Vagina (tissue), 2 donors: ENCODE data around the gene CNEP1R1. TPM values are rescaled to one million over a fixed set of nuclear protein-coding genes. Genes with fewer than 3 reads are reported as not detected.

Experiments used
- DNase-seq, 2 donors: peaks; one replicate each; pipeline ENCODE4 v3.0.0-alpha.2; 2017; ENCODE audit errors: extremely low spot score in 2 of 2
- H3K27ac ChIP-seq: fragments of 200-600 bp; sonication (generic); one replicate; pipeline ENCODE4 v1.5.1; 2019
- H3K27me3 ChIP-seq: fragments of 200-600 bp; sonication (generic); one replicate; pipeline ENCODE4 v1.5.1; 2019
- H3K36me3 ChIP-seq, 2 donors: fragments of 200-600 bp; sonication (generic); one replicate each; pipeline ENCODE4 v1.5.1; 2017 to 2019
- H3K4me1 ChIP-seq: fragments of 200-600 bp; sonication (generic); one replicate; pipeline ENCODE4 v1.5.1; 2019
- H3K4me3 ChIP-seq, 2 donors: fragments of 200-600 bp; sonication (generic); 1 replicate in 1 of 2; 2 replicates in 1 of 2; pipeline ENCODE4 v1.5.1; 2016 to 2019
- H3K9me3 ChIP-seq: fragments of 200-600 bp; sonication (generic); one replicate; pipeline ENCODE4 v1.5.1; 2019
- CTCF ChIP-seq, 3 experiments: fragments of 450-650 bp in 2 of 3; fragments of 200-600 bp in 1 of 3; sonication (generic) in 1 of 3; IDR thresholded peaks; one replicate each; pipeline ENCODE4 v1.5.1; 2017 to 2019; ENCODE audit warnings: antibody characterized with exemption in 3 of 3, mild to moderate bottlenecking in 2 of 3, moderate library complexity in 2 of 3
- POLR2A ChIP-seq, 2 donors: fragments of 450-650 bp; IDR thresholded peaks; one replicate each; pipeline ENCODE4 v1.6.1; 2017; ENCODE audit warnings: antibody characterized with exemption in 2 of 2, mild to moderate bottlenecking in 2 of 2, moderate library complexity in 2 of 2
- POLR2AphosphoS5 ChIP-seq, 2 donors: sonication (generic); formaldehyde crosslinking; IDR thresholded peaks; one replicate each; pipeline ENCODE4 v1.9.0; 2017; ENCODE audit warnings: antibody characterized with exemption in 2 of 2, mild to moderate bottlenecking in 2 of 2, low read depth in 1 of 2; ENCODE audit not compliant: insufficient read depth in 1 of 2
- intact Hi-C: fragments of 100-400 bp; cut with DNase I; formaldehyde crosslinking; loops from one replicate; pipeline ENCODE4 v1.15.1; 2023
- total RNA-seq: library from RNA; depleted of rRNA; stranded (reverse); fragments of >200 nt; gene quantifications from one replicate; pipeline ENCODE4 v1.2.3, GENCODE V29; 2016

CNEP1R1 gene
- total RNA-seq, 1 donor from 2014 or later: 20.4 TPM

DNA sequence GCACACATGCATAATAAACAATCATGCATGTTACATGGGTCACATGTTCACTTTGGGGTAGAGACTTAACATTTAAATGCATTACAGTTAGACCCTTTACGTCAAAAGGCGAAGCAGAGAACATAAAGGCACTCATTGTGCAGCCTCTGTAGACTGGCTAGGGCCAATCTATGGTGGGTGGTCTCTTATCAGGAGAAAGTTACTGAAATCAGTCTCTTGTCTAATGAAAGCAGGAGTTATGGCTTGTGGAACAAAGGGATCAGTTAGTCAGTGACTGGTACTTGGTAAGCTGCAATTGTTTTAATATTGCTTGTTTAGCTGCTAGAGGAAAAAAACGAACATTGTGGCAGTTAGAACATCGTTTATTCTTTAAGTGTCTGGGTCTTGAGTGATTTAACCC lies 1.4 kb upstream of the CNEP1R1 start:
- DNase-seq: no peak
- H3K36me3 ChIP-seq: peaks cover 0 to 6% of the 10 kb centered on the region in 2 donors
- no peak overlapping the region for H3K27ac ChIP-seq
- H3K27me3 ChIP-seq: no peaks in the 10 kb centered on the region
- no peaks in the 10 kb centered on the region for H3K9me3 ChIP-seq
- no peak for TF ChIP-seq CTCF (IDR thresholded peaks at IDR 0.05)
- TF ChIP-seq POLR2AphosphoS5 (IDR thresholded peaks at IDR 0.05; ENCODE audit: insufficient read depth in 1 of 2, low read depth in 1 of 2): no peak
- TF ChIP-seq POLR2A (IDR thresholded peaks at IDR 0.05): no peak
- intact Hi-C loops: loop anchor here (10.0 kb wide), 1 partner anchor 201 kb away; no protein-coding TSS in a partner anchor
- no peak overlapping the region for H3K4me3 ChIP-seq
- peaks cover 29% of the 10 kb centered on the region for H3K4me1 ChIP-seq

- no peaks in the 10 kb centered on the region for H3K9me3 ChIP-seq
- peaks cover 0 to 11% of the 10 kb centered on the region in 2 donors for H3K36me3 ChIP-seq
- DNase-seq: no peak
- no peak overlapping the region for H3K4me3 ChIP-seq
- H3K27me3 ChIP-seq: no peaks in the 10 kb centered on the region
- TF ChIP-seq POLR2AphosphoS5 (IDR thresholded peaks at IDR 0.05; ENCODE audit: insufficient read depth in 1 of 2, low read depth in 1 of 2): no peak
- TF ChIP-seq CTCF (IDR thresholded peaks at IDR 0.05): no peak
- TF ChIP-seq POLR2A (IDR thresholded peaks at IDR 0.05): no peak
- peaks cover 29% of the 10 kb centered on the region for H3K4me1 ChIP-seq
- H3K27ac ChIP-seq: no peak overlapping the region
- intact Hi-C loops: loop anchor here (10.0 kb wide), 1 partner anchor 201 kb away; no protein-coding TSS in a partner anchor
These were observed 818 bp upstream of the CNEP1R1 start for GRCh38 chr16:50024207-50024606.

DNA sequence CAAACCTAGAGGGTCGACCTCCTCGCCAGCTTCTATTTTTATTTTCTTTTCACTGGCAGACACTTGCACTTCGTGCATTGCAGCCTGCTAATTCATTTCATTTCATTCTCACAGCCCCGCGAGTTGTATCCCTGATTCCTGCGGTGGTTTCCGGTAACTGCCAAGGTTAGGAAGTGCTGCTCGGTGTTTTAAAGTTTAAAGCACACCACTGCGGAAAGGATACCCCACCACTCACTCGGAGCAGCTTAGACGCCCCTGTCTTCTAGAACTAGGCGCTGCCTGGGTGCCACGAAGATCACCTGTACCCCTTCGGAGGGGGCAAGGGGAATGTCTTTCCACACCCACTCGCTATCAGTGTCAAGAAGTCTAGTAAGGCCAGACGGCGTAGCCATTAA lies 509 bp downstream of the CNEP1R1 start:
- Histone ChIP-seq H3K4me3 (peak overlapping the region; percentile 99 to 100), H3K36me3 (peaks cover 0 to 18% of the 10 kb centered on the region in 2 donors), H3K27ac (peak overlapping the region; percentile 81), H3K27me3 (no peaks in the 10 kb centered on the region), H3K9me3 (no peaks in the 10 kb centered on the region), H3K4me1 (peaks cover 29% of the 10 kb centered on the region)
- TF ChIP-seq CTCF (IDR thresholded peaks at IDR 0.05) (no peak), POLR2AphosphoS5 (IDR thresholded peaks at IDR 0.05; ENCODE audit: insufficient read depth in 1 of 2, low read depth in 1 of 2) (no peak), POLR2A (IDR thresholded peaks at IDR 0.05) (no peak)
- DNase-seq: no peak
- intact Hi-C loops: loop anchor here (10.0 kb wide), 1 partner anchor 199 kb away; no protein-coding TSS in a partner anchor

GRCh38 chr16:50027829-50028228 lies 2.8 kb downstream of the CNEP1R1 start:
- no peaks in the 10 kb centered on the region for H3K9me3 ChIP-seq
- peaks cover 0 to 30% of the 10 kb centered on the region in 2 donors for H3K36me3 ChIP-seq
- TF ChIP-seq POLR2A (IDR thresholded peaks at IDR 0.05): no peak
- no peak for TF ChIP-seq CTCF (IDR thresholded peaks at IDR 0.05)
- no peak for TF ChIP-seq POLR2AphosphoS5 (IDR thresholded peaks at IDR 0.05; ENCODE audit: insufficient read depth in 1 of 2, low read depth in 1 of 2)
- H3K4me1 ChIP-seq: peaks cover 29% of the 10 kb centered on the region
- H3K27me3 ChIP-seq: no peaks in the 10 kb centered on the region
- intact Hi-C loops: loop anchor here (10.0 kb wide), 1 partner anchor 197 kb away; no protein-coding TSS in a partner anchor
- no peak for DNase-seq
- H3K4me3 ChIP-seq: no peak overlapping the region
- no peak overlapping the region for H3K27ac ChIP-seq

DNA sequence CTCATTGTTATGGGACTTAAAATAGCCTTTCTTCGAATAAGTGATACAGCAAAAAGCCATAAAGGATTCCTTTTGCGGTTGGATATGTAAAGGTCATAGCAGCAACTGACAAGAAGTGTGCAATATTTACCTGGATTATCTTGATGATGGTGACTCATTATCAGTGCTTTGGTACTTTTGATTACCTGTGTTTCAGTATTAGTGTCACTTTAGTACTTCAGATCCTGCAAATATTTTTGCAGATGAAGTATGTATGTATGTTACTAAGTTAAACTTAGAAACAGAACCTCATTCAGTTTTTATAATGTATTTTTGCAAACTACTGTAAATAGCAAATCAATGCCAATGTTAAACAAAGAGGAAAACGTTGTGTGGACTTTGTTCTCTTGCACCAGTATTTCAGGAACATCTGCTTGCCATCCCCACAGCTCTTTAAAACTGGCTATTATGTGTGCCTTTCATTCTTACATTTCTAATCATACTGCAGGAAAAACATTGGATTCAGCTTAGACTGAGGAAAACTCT lies 10.5 kb downstream of the CNEP1R1 start:
- Histone ChIP-seq H3K27me3 (no peaks in the 10 kb centered on the region), H3K27ac (no peak overlapping the region), H3K9me3 (no peaks in the 10 kb centered on the region), H3K36me3 (peaks cover 0 to 39% of the 10 kb centered on the region in 2 donors), H3K4me3 (no peak overlapping the region), H3K4me1 (no peaks in the 10 kb centered on the region)
- DNase-seq: no peak
- intact Hi-C loops: no loop called here
- TF ChIP-seq POLR2A (IDR thresholded peaks at IDR 0.05) (no peak), POLR2AphosphoS5 (IDR thresholded peaks at IDR 0.05; ENCODE audit: insufficient read depth in 1 of 2, low read depth in 1 of 2) (no peak), CTCF (IDR thresholded peaks at IDR 0.05) (no peak)
